GM18505 (cell line): ENCODE data around the gene PRDM16.

Source experiments
- ATAC-seq: cut with Tn5 transposase; IDR thresholded peaks from one replicate; pipeline ENCODE4 v1.9.1; 2021; ENCODE audit not compliant: unreplicated experiment
- POLR2A ChIP-seq: IDR thresholded peaks from 4 replicates; pipeline ENCODE4 v1.6.1; 2011; ENCODE audit warnings: borderline replicate concordance; ENCODE audit not compliant: insufficient read depth, insufficient read length; ENCODE audit errors: extremely low read depth

The PRDM16 gene

GRCh38 chr1:3065396-3065795, 3.6 kb upstream of the PRDM16 start:
- ATAC-seq: no peak
- TF ChIP-seq POLR2A: no peak

GRCh38 chr1:3065797-3066196, 3.2 kb upstream of the PRDM16 start:
- no peak for ATAC-seq
- TF ChIP-seq POLR2A: no peak

- ATAC-seq: no peak
- TF ChIP-seq POLR2A: no peak
Observed at GRCh38 chr1:3066250-3066711, 2.7 kb upstream of the PRDM16 start.

- ATAC-seq: no peak
- TF ChIP-seq POLR2A: no peak
Observed at GRCh38 chr1:3066826-3067225, 2.2 kb upstream of the PRDM16 start.

- TF ChIP-seq POLR2A: no peak
- no peak for ATAC-seq
Observed at GRCh38 chr1:3067301-3067670, 1.7 kb upstream of the PRDM16 start.

- TF ChIP-seq POLR2A: no peak
- no peak for ATAC-seq
Observed at GRCh38 chr1:3067671-3068563, 1.1 kb upstream of the PRDM16 start.

- no peak for ATAC-seq
Observed at GRCh38 chr1:3069491-3070308, 697 bp downstream of the PRDM16 start.

GRCh38 chr1:3070309-3070643, 1.3 kb downstream of the PRDM16 start:
- no peak for TF ChIP-seq POLR2A
- ATAC-seq: no peak

More at GRCh38 chr1:3069491-3070308, 697 bp downstream of the PRDM16 start:
- TF ChIP-seq POLR2A: no peak

GRCh38 chr1:3070644-3071564, 1.9 kb downstream of the PRDM16 start:
- ATAC-seq: no peak
- TF ChIP-seq POLR2A: no peak

GRCh38 chr1:3071565-3072390, 2.8 kb downstream of the PRDM16 start:
- no peak for ATAC-seq
- no peak for TF ChIP-seq POLR2A

GRCh38 chr1:3072391-3073185, 3.6 kb downstream of the PRDM16 start:
- no peak for TF ChIP-seq POLR2A
- ATAC-seq: no peak

- no peak for ATAC-seq
- no peak for TF ChIP-seq POLR2A
Observed at GRCh38 chr1:3073186-3073488, 4.1 kb downstream of the PRDM16 start.
